Spinal cord (tissue), 10 donors: ENCODE results near the gene RNF39. TPM values are rescaled to one million over a fixed set of nuclear protein-coding genes. Genes with fewer than 3 reads are reported as not detected.
A peak's percentile ranks its signal among the peaks of the same experiment; 100 is the strongest.
"Not testable (repeated sequence)": the region's sequence is repeated elsewhere in the genome, so short reads cannot be mapped to it uniquely, and the experiment has no call there.

ENCODE experiments used
- DNase-seq, 6 donors: peaks; one replicate each; pipeline versions ENCODE4 v3.0.0 to v3.0.0-alpha.2; 2013 to 2015; ENCODE audit warnings: low spot score in 6 of 6, low read depth in 4 of 6
- H3K27ac ChIP-seq: one replicate; pipeline ENCODE4 v1.5.1; 2013; ENCODE audit warnings: low read depth, low read length, control low read depth
- H3K27me3 ChIP-seq: one replicate; pipeline ENCODE4 v1.6.1; 2013; ENCODE audit warnings: low read length; ENCODE audit not compliant: control insufficient read depth, insufficient read depth
- H3K36me3 ChIP-seq: one replicate; pipeline ENCODE4 v1.6.1; 2013; ENCODE audit warnings: low read length; ENCODE audit not compliant: control insufficient read depth, insufficient read depth
- H3K4me1 ChIP-seq: one replicate; pipeline ENCODE4 v1.6.1; 2013; ENCODE audit warnings: low read length; ENCODE audit not compliant: control insufficient read depth, insufficient read depth
- H3K4me3 ChIP-seq: one replicate; pipeline ENCODE4 v1.5.1; 2013; ENCODE audit warnings: low read depth, low read length, control low read depth
- H3K9me3 ChIP-seq: one replicate; pipeline ENCODE4 v1.6.1; 2013; ENCODE audit warnings: low read length; ENCODE audit not compliant: control insufficient read depth, insufficient read depth
- WGBS: methylation state at CpG from one replicate; pipeline ENCODE4 v1.1.5; 2013; ENCODE audit warnings: missing lambda C conversion rate; ENCODE audit not compliant: insufficient coverage; 5-methylcytosine and 5-hydroxymethylcytosine counted together
- long read RNA-seq, 4 donors: transcript quantifications; one replicate each; lab custom pipeline, GENCODE V29; 2026
- polyA plus RNA-seq, 2 donors: library from polyadenylated mRNA; unstranded; fragments of 120-200 nt; gene quantifications; one replicate each; pipeline ENCODE4 v1.2.1, GENCODE V29; 2013; ENCODE audit not compliant: insufficient read length in 2 of 2
- total RNA-seq, 2 donors: library from RNA; depleted of rRNA in 1 of 2; stranded (reverse); fragments of 120-200 nt in 1 of 2; fragments of >200 nt in 1 of 2; gene quantifications; one replicate each; pipeline versions ENCODE4 v1.2.3 to v1.2.4, GENCODE V29; 2013 to 2014
- donor health status: healthy.

Gene RNF39, protein sequence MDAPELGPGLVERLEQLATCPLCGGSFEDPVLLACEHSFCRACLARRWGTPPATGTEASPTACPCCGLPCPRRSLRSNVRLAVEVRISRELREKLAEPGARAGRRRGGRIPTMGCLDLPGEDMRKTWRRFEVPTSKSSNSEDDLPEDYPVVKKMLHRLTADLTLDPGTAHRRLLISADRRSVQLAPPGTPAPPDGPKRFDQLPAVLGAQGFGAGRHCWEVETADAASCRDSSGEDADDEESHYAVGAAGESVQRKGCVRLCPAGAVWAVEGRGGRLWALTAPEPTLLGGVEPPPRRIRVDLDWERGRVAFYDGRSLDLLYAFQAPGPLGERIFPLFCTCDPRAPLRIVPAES
- total RNA-seq (not detected), polyA plus RNA-seq (1 to 10 TPM; 2.2 to 2.3 TPM)
- long read RNA-seq, donor 1, result 0 reads
- long read RNA-seq, donor 2, result 0 reads
- long read RNA-seq, donor 3, partial matches to known transcripts, result 0 of 36 reads
- long read RNA-seq, donor 3, other reads (novel, unspliced or antisense), result 36 of 36 reads
- long read RNA-seq, donor 4, result 0 reads

DNA sequence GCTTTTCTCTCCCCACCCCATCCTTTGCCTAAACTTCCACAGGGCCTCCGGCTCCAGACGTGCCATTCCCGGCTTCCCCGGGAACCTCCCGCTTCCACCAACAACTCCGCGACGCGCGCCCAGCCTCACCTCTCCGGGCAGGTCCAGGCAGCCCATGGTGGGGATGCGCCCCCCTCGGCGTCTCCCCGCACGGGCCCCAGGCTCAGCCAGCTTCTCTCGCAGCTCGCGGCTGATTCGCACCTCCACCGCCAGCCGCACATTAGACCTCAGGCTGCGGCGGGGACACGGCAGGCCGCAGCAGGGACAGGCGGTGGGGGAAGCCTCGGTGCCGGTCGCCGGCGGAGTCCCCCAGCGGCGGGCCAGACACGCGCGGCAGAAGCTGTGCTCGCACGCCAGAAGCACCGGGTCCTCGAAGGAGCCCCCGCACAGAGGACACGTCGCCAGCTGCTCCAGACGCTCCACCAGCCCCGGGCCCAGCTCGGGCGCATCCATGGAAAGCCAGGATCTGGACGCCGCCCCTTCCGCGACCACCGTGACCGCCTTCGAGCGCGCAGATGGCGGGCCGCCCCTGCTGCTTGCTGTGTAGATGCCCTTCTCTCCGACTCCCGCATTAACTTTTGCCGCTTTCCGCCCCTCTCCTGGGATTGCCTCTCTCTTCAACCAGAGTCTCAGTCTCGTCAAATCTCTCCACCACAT is at the start of gene RNF39:
RNF39 (minus strand) TSS at position 676 of the 696 bp plus-strand sequence; CDS start at position 492, 184 bp downstream.
- 1% methylated on average over 59 of the region's 64 CpGs for WGBS
- Histone ChIP-seq H3K36me3 (peaks cover 6% of the 10 kb centered on the region), H3K4me1 (peaks cover 33% of the 10 kb centered on the region), H3K9me3 (no peaks in the 10 kb centered on the region), H3K4me3 (peak within 1 kb of the TSS; percentile 26), H3K27me3 (peaks cover 77% of the 10 kb centered on the region), H3K27ac (no peak within 1 kb of the TSS)
- peak in 1 of 6 donors; percentile 25 for DNase-seq

DNA sequence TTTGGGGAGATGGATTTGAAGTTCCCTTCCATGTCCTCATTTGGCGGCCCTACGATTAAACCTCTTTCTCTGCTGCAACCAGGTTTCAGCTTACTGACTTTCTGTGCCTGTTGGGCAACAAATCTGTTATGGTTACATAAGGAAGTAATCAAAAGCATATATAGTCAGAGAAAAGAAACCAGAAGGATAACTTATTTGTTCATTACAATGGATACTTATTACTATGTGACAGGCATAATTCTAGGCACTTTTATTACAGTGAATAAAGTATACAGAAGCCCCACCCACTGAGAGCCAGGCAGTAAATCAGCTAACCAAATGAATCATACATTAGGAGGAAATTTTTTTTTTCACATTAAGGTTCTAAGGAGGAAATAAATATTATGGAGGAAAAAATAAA is 46.9 kb upstream of the RNF39 start:
- no peak for DNase-seq
- no peaks in the 10 kb centered on the region for H3K9me3 ChIP-seq
- H3K27ac ChIP-seq, result no peak overlapping the region
- peaks cover 5% of the 10 kb centered on the region for H3K4me1 ChIP-seq
- WGBS, result no CpG with 5 or more reads among the region's 2 CpGs
- H3K4me3 ChIP-seq, result no peak overlapping the region
- H3K36me3 ChIP-seq, result no peaks in the 10 kb centered on the region
- H3K27me3 ChIP-seq, result peaks cover 24% of the 10 kb centered on the region

DNA sequence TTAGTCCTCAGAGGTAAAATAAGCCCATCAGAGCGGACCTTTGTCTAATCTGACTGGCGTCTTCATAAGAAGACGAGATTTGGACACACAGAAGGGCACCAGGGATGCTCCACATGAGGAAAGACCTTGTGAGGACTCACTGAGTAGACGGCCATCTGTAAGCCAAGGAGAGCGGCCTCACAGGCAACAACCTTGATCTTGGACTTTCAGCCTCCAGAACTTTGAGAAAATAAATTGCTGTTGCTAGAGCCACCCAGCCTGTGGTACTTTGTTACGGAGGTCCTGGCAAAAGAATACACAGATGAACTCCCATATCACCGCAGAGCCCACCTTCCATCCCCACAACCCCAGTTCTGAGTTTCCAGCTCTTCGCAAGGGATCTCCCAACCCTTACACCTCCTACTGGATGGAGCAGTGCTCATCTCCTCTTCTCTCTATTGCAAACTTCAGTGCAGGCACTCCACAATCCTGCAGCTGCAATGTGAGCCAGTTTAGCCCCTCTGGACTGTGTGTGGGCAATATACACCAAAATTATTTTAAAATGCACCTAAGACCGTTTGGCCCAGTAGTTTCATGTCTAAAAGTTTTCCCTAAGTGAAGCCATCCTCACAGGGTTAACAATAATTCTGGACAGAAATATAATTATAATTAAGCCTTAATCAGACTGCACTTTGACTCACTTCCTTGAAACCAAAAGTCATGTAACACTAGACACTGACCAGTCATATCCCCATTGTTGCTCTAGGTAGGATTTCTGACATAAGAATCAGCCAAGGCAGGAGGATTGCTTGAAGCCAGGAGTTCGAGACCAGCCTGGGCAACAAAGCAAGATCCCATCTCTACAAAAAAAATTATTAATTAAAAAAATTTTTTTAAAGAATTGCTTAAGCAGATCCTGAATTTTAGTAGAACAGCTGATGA is 46.1 kb upstream of the RNF39 start:
- H3K27ac ChIP-seq, result no peak overlapping the region
- no peak for DNase-seq
- no peaks in the 10 kb centered on the region for H3K36me3 ChIP-seq
- peaks cover 16% of the 10 kb centered on the region for H3K27me3 ChIP-seq
- 86% methylated on average over 8 of the region's 10 CpGs for WGBS
- no peaks in the 10 kb centered on the region for H3K9me3 ChIP-seq
- no peaks in the 10 kb centered on the region for H3K4me1 ChIP-seq
- H3K4me3 ChIP-seq, result no peak overlapping the region

DNA sequence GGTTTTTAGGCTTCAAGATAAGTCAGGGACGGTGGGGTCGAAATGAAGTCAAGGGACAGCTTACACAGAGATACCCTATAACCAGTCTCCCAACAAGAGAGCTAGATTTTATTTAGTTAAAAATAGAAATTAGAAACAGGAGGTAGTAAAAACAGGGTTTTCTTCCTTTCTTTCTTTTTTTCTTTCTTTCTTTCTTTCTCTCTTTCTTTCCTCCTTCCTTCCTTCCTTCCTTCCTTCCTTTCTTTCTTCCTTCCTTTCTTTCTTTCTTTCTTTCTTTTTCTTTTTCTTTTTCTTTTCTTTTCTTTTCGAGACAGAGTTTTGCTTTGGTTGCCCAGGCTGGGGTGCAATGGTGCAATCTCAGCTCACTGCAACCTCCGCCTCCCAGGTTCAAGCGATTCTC is 43.1 kb upstream of the RNF39 start:
- not testable (repeated sequence) for H3K4me3 ChIP-seq, DNase-seq, H3K4me1 ChIP-seq, H3K36me3 ChIP-seq, H3K27ac ChIP-seq, H3K9me3 ChIP-seq
- H3K27me3 ChIP-seq, result peaks cover 14% of the 10 kb centered on the region
- 100% methylated on average over 2 of the region's 5 CpGs for WGBS

DNA sequence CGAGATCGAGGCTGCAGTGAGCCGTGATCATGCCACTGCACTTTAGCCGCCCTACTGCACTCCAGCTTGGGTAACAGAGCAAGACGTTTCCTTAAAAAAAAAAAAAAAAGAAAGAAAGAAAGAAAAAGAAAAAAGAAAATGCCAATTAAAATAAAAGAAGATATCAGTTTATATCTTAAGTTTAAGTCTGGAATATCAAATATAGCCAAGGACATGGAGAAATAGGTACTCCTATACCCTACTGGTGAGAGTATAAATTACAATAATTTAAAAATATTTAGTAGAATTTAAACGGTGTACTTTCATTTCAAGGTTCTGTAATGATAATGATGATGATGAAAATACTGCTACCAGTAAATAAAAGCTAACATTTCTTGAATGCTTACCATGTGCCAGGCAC is 41.2 kb upstream of the RNF39 start:
- Histone ChIP-seq H3K4me3 (no peak overlapping the region), H3K27me3 (peaks cover 30% of the 10 kb centered on the region), H3K4me1 (no peaks in the 10 kb centered on the region), H3K9me3 (no peaks in the 10 kb centered on the region), H3K36me3 (no peaks in the 10 kb centered on the region), H3K27ac (no peak overlapping the region)
- no CpG with 5 or more reads among the region's 6 CpGs for WGBS
- DNase-seq, result no peak

DNA sequence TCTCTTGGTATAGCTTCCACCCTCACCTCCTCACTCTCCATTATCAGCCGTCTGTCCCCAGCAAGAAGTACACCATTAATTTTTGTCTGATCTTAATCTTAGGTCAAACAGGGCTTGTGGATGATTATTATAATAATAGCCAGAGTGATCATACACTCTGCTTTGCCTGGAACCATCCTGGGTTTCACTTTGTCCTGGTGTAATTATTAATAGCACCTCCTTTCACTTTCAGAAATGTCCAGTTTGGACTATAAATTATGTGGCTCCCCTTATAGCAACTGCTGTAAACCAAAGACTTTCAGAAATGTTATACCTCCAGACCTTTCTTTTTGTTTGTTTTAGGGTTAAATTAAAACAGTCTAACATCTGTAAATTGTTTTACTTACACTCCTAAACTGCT is 38.3 kb upstream of the RNF39 start:
- H3K36me3 ChIP-seq, result no peaks in the 10 kb centered on the region
- H3K27ac ChIP-seq, result no peak overlapping the region
- peaks cover 50% of the 10 kb centered on the region for H3K27me3 ChIP-seq
- WGBS, result no CpG with 5 or more reads among the region's 1 CpG
- H3K4me3 ChIP-seq, result no peak overlapping the region
- DNase-seq, result no peak
- H3K9me3 ChIP-seq, result no peaks in the 10 kb centered on the region
- no peaks in the 10 kb centered on the region for H3K4me1 ChIP-seq

DNA sequence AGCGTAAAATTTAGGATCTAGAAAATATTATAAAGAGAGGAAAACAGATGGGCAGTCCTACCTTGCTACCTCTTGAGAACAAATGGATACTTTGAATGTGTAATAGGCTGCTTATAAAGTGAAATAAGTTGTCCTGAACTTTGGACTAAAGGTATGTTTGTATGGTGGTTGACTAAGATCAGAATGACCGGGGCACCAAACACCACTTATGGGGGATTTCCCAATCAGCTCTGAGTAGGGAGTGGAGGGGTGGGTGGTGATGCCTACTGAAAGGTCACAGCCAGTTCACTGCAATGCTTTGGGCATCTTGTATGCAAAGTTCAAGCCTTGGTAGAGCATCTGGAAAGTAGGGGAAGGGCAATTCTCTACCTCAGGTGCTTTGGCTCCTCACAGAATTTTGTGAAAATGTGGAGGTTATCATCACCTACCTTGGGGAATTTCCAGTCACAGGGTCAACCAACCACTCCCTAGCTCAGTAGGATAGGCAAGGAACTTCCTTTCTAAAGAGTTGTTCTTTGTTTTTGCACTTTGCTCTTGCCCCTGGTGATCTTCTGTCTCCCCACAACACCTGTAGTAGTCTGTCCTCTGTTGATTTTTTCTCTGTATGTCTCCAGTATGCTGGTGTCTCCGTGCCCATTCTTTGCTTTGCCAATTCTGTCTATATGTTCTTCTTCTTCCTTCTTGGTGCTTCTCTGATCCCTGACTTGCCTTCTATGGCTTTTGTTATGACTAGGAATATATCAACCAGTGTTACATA is 37.6 kb upstream of the RNF39 start, which contains the start of gene TRIM31:
TRIM31 (minus strand) TSS at position 88 of the 757 bp plus-strand sequence. CDS start 285 bp downstream, outside the sequence.
- H3K9me3 ChIP-seq, result no peaks in the 10 kb centered on the region
- no peaks in the 10 kb centered on the region for H3K4me1 ChIP-seq
- WGBS, result 62% methylated on average over 2 of the region's 3 CpGs
- no peaks in the 10 kb centered on the region for H3K36me3 ChIP-seq
- H3K27me3 ChIP-seq, result peaks cover 55% of the 10 kb centered on the region
- no peak for DNase-seq
- H3K4me3 ChIP-seq, result no peak within 1 kb of the TSS
- H3K27ac ChIP-seq, result no peak within 1 kb of the TSS

DNA sequence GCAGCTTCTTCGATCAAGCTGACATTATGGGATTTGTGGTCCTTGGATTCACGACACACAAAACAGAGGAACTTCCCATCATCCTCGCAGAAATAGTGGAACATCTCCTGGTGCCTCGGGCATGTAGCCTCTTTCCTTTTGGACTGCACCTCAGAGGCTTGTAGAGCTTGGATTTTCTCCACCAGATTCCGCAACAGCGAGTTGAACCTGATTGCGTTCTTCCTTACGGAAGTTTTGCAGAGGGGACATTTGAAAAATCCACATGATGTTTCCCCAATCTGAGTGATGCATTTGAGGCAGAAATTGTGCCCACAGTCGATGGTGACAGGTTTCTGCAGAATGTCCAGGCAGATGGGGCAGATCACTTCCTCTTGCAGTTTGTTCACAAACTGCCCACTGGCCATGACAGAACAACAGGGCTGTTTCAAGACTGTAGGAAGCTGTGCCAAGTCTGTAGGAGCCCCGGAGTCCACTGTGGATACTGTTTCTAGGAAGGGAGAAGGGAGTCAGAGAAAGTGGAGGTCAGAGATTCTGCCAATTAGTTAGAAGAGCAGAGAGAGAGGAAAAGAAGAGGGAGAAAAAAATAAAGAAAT is 36.9 kb upstream of the RNF39 start:
- Histone ChIP-seq H3K9me3 (no peaks in the 10 kb centered on the region), H3K4me1 (no peaks in the 10 kb centered on the region), H3K27ac (no peak overlapping the region), H3K4me3 (no peak overlapping the region), H3K27me3 (peaks cover 60% of the 10 kb centered on the region), H3K36me3 (no peaks in the 10 kb centered on the region)
- 76% methylated on average over 10 of the region's 10 CpGs for WGBS
- no peak for DNase-seq
